NCI-H774 (cell line): Measurements from ENCODE around the gene DXO.
"Not testable (repeated sequence)": the region's sequence is repeated elsewhere in the genome, so short reads cannot be mapped to it uniquely, and the experiment has no call there.

Source experiments
- DNase-seq: peaks from one replicate; lab custom pipeline; 2025; lab: John Stamatoyannopoulos, UW

DXO gene

DNA sequence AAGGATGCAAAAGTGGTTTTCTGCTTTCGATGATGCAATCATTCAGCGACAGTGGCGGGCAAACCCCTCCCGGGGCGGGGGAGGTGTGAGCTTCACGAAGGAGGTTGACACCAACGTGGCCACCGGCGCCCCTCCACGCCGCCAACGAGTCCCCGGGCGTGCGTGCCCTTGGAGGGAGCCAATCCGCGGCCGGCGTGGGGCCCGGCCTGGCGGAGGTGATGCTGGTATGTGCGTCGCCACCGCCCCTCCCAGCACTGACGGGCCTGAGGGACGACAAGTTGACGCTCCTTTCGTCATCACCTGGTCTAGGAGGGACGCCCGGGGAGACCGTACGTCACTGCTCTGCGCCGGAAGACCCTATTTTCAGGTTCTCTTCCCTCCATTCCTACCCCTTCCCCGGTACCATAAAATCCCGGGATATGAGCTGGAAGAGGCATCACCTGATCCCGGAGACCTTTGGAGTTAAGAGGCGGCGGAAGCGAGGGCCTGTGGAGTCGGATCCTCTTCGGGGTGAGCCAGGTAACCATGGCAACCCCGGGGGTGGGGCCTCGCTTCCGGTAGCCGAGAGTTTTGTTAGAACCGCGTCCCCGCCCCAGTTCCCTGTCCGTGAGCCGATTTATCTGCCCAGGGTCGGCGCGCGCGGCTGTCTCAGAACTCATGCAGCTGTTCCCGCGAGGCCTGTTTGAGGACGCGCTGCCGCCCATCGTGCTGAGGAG, at the start of gene DXO:
DXO (minus strand) TSS at position 146 of the 716 bp plus-strand sequence. CDS start 463 bp downstream, outside the sequence.
- peak; percentile 99 for DNase-seq

DNA sequence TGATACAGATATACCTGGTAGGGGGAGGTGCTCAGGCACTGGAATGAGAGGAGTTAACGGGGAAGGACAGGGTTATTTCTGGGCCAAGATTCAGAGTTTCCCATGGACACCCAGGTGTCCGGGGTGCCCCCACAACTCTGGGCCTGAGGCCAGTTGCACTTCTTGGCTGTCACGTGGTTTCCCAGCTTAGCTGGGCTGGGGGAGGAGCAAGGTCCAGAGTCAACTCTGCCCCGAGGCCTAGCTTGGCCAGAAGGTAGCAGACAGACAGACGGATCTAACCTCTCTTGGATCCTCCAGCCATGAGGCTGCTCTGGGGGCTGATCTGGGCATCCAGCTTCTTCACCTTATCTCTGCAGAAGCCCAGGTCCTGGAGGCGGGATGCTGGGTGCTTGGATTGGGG, 42.6 kb upstream of the DXO start, which contains the start of gene C4B:
C4B (plus strand) TSS at position 249 of the 400 bp plus-strand sequence; CDS start at position 300, 51 bp downstream.
- DNase-seq = not testable (repeated sequence)

DNA sequence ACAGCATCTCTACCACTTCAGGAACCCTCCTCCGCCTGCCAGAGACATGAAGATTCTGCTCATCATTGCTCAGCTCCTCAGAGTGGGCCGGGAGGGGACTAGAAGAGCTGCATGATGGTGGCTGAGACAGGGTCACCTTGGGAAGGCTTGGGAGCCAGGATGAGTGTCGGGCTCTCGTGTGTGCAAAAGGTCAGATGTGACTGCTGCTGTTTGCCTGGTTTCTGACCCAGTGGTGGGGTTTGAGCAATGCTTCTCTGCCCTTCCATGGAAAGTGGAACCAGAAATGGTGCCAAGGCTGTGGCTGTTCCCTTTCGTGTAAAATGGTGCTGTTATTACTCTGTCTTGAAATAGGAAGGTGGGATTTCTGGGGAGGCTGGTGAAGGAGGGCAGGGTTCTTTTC, 41.8 kb upstream of the DXO start:
- not testable (repeated sequence) for DNase-seq

DNA sequence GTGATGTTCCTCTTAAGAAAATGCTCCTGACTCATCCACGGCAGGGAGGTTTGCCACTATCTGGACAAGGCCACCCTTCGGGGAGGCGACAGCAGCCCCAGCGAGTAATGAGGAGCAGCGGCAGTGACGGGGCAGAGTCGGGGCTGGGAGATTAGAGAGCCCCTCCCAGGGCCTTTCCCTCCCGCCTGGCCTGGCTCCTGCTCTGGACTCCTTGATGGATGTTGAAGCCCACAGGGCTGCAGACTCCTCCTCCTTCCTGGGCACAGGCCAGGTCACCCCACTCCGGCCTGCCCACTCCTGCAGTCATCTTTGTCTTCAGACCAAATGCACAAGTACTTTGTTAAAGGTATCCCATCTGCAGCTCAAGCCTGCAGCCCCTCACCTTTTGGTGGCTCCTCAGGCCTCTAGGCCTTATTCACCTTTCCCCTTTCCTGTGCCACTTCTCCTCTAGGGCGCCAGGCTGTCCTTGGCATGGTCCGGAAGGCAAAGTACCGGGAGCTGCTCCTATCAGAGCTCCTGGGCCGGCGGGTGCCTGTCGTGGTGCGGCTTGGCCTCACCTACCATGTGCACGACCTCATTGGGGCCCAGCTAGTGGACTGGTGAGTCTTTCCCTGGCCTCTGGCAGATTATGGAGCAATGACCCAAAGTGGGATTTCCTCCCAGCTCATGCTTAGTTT, 41.1 kb upstream of the DXO start:
- not testable (repeated sequence) for DNase-seq

DNA sequence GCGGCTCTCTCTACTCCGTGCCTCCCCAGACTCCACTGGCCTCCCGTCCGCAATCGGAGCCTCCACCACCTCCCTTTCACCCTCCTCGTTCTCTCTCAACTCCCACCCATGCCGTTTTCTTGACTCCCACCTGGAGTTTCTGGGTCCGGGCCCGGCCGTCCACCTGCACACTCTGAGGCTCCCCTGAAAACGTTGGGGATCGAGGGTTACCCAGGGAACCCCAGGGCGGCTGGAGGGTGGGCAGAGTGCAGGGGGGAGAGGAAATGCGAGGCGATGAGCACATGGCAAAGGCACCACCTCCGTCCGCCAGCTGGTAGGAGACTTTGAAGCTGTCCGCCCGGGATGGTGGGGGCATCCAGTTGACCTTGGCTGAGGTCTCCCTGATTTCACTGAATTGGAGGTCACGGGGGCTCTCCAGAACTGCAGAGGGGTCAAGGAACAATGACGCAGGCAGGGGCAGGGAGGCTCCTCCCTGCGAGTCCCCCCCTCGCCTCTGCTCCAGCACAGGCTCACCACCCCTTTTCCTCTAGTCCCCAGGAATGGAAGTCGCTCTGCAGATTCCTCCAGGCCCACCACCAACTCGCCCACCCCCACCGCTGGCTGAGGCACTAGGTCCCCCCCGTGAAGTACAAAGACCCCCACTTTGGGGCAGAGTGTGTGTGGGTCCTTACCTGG, 39.1 kb upstream of the DXO start:
- not testable (repeated sequence) for DNase-seq

DNA sequence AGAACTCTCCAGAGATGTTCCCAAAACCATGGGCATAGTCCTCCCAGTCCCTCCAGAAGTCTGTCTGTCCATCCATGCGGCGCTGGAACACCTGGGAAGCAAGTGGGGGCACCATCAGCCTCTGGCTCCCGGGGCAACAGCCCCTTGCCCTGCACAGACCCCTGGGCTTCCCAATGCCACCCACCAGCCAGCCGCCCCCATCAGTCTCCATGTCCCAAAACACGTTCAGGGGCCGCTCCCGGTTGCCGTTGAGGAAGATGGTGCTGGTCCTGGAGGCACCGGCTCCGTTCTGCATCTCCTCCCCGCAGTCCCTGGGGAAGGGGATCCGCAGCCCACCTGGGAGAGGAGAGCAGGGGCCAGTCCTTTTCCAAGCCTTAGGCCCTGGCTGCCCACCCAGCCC, 37.6 kb upstream of the DXO start:
- not testable (repeated sequence) for DNase-seq

DNA sequence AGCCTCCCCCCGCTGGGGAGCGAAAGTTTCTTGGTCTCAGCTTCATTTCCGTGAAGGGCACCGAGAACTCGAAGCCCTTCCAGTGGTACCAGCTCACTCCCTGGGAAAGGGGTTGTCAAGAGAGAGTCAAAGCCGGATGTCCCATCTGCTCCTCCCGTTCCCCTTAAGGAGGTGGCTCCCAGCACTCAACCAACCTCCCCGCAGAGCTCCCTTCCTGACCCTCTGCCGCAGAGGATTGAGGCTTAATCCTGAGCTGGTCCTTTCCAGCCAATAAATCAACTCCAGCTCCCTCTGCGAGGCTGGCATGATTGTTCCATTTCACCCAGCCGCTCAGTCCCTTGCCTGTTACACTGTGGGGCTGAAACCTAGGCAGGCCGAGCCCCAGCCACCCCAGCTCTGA, 36.7 kb upstream of the DXO start:
- not testable (repeated sequence) for DNase-seq

DNA sequence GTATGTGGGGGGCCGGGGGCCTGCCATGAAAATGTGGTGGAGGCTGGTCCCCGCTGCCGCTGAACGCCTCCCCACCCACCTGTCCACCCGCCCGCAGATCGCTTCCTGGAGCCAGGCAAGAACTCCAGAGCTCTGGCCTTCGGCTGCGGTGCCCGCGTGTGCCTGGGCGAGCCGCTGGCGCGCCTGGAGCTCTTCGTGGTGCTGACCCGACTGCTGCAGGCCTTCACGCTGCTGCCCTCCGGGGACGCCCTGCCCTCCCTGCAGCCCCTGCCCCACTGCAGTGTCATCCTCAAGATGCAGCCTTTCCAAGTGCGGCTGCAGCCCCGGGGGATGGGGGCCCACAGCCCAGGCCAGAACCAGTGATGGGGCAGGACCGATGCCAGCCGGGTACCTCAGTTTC, 36.1 kb upstream of the DXO start:
- DNase-seq = not testable (repeated sequence)

DNA sequence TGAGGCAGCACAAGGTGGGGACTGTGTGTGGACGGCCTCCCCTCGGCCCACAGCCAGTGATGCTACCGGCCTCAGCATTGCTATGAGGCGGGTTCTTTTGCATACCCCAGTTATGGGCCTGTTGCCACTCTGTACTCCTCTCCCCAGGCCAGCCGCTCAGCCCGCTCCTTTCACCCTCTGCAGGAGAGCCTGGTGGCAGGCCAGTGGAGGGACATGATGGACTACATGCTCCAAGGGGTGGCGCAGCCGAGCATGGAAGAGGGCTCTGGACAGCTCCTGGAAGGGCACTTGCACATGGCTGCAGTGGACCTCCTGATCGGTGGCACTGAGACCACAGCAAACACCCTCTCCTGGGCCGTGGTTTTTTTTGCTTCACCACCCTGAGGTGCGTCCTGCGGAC, 35.1 kb upstream of the DXO start:
- not testable (repeated sequence) for DNase-seq

DNA sequence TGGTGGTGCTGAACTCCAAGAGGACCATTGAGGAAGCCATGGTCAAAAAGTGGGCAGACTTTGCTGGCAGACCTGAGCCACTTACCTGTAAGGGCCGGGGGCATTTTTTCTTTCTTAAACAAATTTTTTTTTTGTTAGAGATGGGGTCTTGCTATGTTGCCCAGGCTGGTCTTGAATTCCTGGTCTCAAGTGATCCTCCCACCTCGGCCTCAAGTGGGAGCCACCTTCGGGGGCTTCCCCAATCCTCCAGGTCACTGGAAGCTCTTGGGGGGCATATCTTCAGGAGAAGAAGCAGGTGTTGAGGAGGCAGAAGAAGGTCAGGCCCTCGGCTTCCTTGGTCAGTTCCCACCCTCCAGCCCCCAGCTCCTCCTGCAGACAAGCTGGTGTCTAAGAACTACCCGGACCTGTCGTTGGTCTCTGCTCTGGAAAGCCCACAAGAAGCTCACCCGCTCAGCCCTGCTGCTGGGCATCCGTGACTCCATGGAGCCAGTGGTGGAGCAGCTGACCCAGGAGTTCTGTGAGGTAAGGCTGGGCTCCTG, 34.1 kb upstream of the DXO start:
- DNase-seq = not testable (repeated sequence)

DNA sequence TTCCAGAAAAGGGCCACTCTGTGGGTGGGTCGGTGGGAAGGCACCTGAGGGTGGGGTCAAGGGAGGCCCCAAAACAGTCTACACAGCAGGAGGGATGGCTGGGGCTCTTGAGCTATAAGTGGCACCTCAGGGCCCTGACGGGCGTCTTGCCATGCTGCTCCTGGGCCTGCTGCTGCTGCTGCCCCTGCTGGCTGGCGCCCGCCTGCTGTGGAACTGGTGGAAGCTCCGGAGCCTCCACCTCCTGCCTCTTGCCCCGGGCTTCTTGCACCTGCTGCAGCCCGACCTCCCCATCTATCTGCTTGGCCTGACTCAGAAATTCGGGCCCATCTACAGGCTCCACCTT, 33.6 kb upstream of the DXO start:
- DNase-seq = not testable (repeated sequence)

DNA sequence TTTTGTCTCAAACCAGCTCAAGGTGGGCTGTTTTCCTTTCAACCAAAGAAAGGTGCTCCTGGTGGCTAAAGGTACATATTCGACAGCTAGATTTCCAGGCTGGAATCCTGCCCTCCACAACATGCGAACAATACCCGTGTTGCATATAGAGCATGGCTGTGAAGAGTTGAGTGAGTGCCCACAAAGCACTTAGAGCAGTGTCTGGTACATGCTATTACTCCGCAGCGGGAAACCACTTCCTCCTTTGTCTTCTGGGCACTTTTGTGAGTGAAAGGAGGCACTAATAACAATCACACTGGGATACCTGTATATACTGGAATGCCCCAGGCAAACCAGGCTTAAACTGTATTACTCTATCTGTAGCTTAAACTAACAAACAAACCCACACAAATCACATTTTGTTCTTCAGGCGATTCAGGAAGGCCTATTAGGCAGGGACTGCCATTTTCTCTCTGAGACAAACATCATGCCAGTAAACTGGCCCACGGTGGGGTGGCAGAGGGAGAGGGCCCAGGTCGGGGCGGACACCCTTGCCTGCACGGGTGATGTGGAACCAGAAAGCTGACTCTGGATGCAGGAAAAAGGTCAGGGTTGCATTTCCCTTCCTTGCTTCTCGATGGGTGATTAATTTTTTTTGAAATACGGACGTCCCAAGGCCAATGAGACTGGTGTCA, 33.1 kb upstream of the DXO start:
- DNase-seq = not testable (repeated sequence)

DNA sequence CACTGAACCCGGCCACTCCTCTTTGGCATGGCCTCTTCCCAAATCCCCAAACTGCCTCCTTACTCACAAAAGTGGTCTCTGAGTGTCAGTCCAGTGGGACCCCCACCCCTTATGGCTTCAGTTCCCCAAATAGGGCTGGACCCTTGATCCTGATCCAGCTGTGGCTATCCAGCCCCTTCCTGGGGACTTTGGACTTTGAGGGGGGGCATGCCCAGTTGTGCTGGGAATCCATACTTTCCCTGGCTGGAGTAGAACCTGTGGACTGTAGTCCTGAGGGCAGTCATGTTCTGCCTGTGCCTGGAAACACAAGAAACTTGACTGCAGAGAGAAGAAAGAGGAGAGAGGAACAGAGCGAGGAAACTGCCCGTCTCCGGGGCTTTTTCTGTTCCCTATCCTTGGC, 32.5 kb upstream of the DXO start:
- DNase-seq = not testable (repeated sequence)

DNA sequence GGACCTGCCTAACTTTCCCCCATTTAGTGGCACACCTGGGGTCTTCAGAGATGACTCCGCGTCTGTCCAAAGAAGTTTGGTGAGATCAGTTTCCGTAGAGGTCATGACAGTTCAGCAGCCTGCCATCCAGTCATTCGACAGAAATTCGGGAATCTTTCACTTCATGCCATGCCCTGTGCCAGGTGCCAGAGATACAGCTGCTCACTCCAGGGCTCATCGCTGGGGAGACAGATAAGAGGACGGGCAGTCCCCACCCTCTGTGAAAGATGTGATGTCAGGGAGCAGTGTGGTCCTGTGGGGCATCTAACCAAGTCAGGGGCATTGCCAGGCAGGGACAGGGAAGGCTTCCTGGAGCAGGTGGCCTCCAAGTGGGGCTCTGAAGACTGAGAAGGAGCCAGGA, 31.4 kb upstream of the DXO start:
- DNase-seq = not testable (repeated sequence)

DNA sequence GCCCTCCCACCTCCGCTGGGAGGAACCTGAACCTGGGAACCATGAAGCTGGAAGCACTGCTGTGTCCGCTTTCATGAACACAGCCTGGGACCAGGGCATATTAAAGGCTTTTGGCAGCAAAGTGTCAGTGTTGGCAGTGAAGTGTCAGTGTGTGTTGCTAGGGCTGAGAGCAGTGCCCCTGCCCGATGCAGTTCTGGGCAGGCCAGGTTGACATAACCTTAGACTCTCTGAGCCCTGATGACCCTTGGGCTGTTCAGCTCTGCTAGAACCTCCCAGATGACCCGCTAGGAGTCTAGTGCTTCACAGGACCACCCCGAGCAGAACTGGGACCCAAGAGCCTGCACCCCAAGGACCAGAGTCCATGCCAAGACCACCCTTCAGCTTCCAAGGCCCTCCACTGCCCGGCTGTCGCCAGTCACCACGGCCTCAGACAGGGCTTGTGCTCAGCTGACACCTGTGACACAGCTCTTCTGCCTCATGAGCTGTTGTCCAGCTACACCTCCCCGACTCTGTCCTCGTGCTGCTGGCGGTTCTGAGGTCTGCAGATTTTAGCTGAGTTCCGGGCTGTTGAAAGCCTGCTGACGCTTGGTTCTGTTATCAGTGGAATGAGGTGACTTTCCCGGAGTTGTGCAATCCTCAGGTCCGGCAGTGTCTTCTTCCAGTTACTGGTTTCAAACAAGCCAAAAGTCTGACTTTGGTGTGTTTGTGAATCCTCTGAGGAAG, 30.8 kb upstream of the DXO start:
- not testable (repeated sequence) for DNase-seq

DNA sequence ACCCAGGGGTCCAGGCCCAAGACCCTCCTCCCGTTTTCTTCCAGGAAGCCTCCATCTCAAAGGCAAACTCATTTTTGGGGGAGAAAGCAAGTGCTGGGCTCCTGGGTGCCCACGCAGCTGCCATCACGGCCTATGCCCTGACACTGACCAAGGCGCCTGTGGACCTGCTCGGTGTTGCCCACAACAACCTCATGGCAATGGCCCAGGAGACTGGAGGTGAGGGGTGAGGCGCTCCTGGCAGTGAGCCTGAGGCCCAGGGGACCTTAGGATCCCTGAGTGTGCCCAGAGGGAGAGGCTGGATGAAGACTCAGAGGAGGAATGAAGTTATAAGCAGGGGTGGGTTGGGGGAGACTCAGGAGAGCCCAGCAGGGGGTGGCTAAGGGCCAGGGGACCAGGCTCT, 24.4 kb upstream of the DXO start:
- not testable (repeated sequence) for DNase-seq

DNA sequence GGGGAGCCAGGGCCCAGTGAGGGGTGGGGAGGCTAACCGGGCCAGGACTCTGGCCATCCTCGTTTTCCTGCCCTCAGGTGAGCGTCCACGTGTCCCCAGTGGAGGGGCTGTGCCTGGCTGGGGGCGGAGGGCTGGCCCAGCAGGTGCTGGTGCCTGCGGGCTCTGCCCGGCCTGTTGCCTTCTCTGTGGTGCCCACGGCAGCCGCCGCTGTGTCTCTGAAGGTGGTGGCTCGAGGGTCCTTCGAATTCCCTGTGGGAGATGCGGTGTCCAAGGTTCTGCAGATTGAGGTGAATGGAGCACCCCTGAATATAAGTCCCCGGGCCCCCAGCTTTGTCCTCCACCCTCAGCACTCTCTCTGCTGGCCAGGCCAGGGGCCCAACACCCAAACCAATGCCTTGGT, 22.5 kb upstream of the DXO start:
- not testable (repeated sequence) for DNase-seq

DNA sequence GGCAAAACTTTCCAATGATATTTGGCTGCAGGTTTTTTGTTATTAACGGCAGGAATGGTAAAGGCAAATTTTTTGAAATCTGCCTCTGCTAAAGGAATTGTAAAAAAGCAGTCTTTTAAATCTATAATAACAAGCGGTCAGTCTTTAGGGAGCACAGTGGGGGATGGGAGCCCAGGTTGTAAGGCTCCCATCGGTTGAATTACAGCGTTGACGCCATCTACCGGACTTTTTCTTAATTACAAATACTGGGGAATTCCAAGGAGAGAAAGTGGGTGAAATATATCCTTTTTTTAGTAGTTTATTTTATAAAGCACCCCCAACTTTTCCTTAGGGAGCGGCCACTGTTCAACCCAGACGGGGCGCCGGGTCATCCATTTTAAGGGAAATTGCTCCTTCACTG, 17.4 kb upstream of the DXO start:
- DNase-seq = not testable (repeated sequence)

DNA sequence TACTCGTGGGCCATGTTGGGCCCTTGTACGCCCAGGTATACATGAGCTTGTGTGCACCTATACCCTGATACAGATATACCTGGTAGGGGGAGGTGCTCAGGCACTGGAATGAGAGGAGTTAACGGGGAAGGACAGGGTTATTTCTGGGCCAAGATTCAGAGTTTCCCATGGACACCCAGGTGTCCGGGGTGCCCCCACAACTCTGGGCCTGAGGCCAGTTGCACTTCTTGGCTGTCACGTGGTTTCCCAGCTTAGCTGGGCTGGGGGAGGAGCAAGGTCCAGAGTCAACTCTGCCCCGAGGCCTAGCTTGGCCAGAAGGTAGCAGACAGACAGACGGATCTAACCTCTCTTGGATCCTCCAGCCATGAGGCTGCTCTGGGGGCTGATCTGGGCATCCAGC, 9.8 kb upstream of the DXO start, which contains the start of gene C4A:
C4A (plus strand) TSS at position 314 of the 400 bp plus-strand sequence; CDS start at position 365, 51 bp downstream.
- not testable (repeated sequence) for DNase-seq

DNA sequence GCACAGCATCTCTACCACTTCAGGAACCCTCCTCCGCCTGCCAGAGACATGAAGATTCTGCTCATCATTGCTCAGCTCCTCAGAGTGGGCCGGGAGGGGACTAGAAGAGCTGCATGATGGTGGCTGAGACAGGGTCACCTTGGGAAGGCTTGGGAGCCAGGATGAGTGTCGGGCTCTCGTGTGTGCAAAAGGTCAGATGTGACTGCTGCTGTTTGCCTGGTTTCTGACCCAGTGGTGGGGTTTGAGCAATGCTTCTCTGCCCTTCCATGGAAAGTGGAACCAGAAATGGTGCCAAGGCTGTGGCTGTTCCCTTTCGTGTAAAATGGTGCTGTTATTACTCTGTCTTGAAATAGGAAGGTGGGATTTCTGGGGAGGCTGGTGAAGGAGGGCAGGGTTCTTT, 9.1 kb upstream of the DXO start:
- DNase-seq = not testable (repeated sequence)

DNA sequence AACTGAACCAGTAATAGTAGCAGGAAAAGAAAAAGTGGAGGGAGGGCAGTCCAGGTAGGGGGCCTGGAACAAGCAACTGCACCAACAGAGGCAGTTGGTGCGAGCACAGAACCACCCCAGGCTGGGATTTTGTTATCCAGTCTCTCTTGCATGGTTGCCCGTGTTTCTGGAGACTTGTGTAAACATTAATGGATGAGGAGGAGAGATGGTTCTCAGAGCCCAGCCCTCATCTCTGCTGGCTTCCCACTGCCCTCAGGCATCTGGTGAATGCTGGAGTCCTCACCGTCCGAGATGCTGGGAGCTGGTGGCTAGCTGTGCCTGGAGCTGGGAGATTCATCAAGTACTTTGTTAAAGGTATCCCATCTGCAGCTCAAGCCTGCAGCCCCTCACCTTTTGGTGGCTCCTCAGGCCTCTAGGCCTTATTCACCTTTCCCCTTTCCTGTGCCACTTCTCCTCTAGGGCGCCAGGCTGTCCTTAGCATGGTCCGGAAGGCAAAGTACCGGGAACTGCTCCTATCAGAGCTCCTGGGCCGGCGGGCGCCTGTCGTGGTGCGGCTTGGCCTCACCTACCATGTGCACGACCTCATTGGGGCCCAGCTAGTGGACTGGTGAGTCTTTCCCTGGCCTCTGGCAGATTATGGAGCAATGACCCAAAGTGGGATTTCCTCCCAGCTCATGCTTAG, 8.4 kb upstream of the DXO start:
- DNase-seq = not testable (repeated sequence)
